COLO829 (cell line): ENCODE measurements around the gene TBC1D22B.

Source experiments
- DNase-seq: peaks from one replicate; pipeline ENCODE4 v3.0.0; 2012; ENCODE audit warnings: low spot score

The TBC1D22B gene

DNA sequence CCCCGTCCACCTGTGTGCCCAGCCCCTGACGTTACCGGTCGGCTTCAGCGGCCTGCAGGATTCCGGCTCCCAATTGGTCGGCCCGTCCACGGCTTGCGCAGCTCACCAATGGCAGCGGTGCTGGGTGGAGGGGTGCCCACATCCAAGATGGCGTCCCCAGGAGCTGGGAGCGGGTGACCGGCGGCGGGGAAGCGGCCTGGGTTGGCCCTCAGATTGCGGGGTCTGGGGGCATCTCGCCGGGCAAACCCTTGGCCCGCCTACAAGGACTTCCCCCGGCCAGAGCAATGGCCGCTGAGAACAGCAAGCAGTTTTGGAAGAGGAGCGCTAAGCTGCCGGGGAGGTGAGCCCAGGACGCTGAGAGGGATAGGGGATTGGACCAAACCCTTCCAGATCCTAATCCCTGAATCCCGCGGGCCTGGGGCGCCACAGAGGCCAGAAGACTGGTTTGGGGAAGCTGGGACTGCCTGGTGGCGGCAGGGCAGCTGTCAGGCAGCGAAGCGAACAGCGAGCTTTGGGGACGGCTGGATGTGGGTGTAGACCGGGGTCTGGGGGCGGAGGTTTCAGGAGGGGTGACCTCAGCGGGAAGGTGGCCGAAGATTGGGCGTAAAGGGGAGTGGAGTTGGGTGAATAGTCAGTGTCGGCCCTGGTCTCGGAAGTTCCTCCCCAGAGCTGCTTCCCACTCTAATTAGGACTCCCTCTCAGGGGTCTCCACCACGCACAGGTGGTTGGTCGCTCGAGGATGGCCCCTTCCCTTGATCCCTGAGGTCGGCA, at the start of gene TBC1D22B, which contains the start of gene TMEM217:
TBC1D22B (plus strand) TSS at position 139 of the 771 bp plus-strand sequence; CDS start at position 285, 146 bp downstream.
TMEM217 (minus strand) TSS at position 511 of the 771 bp plus-strand sequence. CDS start 39,114 bp downstream, outside the sequence.
- DNase-seq = peak; percentile 99

- peak; percentile 77 for DNase-seq
Measured at GRCh38 chr6:37207903-37208456, 49.6 kb upstream of the TBC1D22B start.

GRCh38 chr6:37208793-37209192, 48.8 kb upstream of the TBC1D22B start:
- DNase-seq = no peak

DNA sequence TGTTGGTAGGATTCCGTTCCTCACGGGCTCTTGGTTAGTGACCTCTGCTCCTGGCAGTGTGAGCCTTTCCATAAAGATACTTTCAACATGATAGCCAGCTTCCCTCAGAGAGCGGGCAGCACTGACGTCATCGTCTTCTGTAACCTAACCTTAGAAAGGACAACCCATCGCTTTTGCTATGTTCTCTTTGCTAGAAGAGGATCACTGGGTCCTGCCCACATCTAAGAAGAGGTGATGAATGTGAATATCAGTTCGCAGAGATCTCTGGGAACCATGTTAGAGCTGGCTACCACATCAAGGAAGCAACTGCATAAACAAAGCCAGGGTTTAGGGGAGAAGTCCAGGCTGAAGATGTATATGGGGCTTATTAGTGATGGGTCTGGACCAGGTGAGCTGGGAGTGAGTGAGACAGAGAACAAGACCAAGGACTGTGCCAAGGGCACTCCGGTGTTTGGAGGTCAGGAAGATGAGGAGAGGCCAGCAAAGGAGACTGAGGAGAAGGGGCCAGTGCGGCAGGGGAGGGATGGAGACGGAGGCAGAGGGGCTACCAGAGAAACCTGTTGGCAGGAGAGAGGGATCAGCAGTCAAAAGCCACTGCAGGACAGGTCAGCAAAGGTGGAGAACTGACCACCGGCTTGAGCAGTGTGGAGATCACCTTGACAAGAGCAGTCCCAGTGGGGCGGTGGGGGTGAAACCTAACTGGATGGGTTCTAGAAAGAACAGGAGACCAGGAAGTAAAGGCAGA, 47.9 kb upstream of the TBC1D22B start:
- no peak for DNase-seq

DNA sequence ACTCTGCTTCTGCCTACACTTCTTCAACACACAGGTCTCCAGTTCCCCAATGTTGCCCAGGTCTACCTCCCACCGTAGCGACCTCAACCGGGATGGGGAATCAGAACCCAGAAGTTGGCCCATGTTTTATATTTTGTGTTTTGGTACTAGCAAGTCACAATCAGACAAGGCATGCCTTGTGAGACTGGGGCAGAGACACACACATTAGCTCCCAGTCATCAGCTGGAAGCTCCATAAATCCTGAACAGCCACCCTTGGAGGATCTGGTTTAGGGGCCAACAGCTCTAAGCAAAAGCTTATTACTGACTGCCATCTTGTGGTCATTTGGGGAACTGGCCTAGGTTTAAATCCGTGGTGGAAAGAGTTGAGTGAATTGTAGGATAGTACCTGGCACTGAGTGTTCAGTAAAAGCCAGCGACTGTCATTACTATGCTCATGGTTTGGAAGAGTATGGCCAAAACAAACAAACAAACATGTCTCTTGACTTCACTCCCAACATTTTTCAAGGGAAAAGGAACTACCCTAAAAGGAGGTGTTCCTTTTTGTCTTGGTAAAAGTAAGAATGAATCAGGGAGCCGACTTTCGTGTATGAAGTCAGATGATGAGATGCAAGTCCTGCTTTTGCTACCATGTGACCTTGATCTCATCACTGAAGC, 47.1 kb upstream of the TBC1D22B start:
- DNase-seq = peak; percentile 81

DNA sequence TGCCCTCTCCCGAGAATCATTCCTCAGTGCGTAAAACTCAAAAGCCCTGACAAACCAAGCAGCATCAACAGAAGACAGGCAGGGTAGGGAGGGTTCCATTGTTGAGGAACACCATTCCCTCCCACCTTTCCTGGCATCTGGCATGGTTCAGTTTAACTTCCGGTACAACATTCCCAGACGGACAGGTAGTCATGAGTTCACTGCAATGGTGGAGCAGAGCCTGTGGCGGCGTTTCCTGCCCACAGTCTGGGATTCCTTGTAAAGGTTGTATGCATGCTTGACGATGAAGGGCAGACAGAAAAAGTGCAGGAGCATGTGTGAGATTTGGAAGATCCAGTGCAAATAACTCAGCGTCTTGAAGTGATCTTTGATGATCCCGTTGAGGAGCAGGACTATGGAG, 45.3 kb upstream of the TBC1D22B start:
- DNase-seq = no peak

DNA sequence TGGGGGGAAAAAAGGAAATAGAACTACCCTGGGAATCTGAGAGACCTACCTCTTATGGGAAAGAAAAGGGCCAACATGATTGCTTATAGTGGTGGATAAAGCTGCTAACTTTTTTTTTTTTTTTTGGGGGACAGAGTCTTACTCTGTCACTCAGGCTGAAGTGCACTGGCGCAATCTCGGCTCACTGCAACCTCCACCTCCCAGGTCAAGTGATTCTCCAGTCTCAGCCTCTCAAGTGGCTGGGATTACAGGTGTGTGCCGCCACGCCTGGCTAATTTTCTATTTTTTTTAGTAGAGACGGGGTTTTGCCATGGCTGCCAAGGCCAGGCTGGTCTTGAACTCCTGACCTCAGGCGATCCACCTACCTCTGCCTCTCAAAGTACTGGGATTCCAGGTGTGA, 39.5 kb upstream of the TBC1D22B start:
- DNase-seq = no peak

- no peak for DNase-seq
Measured at GRCh38 chr6:37218511-37218910, 39.1 kb upstream of the TBC1D22B start.

GRCh38 chr6:37221585-37222124, 35.9 kb upstream of the TBC1D22B start:
- no peak for DNase-seq

GRCh38 chr6:37222125-37222967, 35.2 kb upstream of the TBC1D22B start:
- DNase-seq = peak; percentile 77

DNA sequence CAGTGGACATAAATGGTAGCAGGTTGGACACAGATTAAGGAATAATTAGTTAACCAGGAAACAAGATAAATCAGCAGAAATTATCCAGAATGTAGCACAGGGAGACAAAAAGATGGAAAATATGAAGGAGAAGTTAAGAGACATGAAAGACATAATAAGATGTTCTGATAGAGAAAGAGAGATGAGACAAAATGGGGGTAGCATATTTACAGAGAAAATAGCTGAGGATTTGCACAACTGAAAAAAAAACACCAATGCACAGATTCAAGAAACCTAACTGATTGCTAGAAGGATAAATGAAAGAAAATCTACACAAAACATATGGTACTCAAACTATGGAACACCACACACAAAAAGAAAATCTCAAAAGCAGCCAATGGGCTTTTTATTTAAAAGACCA, 34.6 kb upstream of the TBC1D22B start:
- no peak for DNase-seq

- DNase-seq = no peak
Measured at GRCh38 chr6:37225350-37226169, 32.0 kb upstream of the TBC1D22B start.

DNA sequence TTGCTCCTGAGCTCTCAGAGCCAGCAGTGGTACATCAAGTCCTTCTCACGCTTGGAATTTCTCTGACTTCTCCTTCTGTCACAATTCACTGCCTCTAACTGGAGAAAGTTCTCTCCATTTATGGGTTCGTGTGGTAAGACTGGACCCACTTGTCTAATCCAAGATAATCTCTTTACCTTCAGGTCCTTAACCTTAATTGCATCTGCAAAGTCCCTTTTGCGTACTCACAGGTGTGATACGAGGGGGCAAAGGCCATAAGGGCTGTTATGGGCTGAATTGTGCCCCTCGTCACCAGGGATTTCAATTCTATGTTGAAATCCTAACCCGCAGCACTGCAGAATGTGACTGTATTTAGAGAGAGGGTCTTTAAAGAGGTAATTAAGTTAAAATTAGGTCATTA, 27.5 kb upstream of the TBC1D22B start:
- no peak for DNase-seq

DNA sequence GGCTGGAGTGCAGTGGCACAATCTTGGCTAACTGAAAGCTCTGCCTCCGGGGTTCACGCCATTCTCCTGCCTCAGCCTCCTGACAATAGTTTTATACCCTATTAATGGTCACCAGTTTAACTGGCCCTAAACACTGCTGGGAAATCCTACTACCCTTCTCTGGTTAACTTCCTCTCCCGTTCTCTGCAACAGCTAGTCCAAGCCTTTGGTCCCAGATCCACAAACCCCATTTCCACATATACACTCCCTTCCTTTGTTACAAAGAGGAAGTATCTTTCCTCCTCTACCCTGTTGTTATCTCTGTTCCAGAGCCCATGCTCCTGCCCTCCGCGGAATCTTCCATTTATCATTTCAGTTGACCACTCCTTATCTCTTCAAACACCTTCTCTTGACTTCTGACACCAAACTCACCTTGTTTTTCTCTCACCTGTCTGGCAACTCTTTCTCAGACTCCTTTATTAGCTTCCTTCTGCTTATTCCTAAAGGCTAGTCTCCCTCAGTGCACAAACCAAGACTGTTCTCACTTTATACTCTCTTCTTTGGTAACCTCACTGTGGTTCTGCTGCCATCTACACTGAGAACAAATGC, 25.0 kb upstream of the TBC1D22B start:
- no peak for DNase-seq

- no peak for DNase-seq
Measured at GRCh38 chr6:37233541-37233940, 24.0 kb upstream of the TBC1D22B start.

- DNase-seq = no peak
Measured at GRCh38 chr6:37236921-37237320, 20.7 kb upstream of the TBC1D22B start.

GRCh38 chr6:37237789-37238188, 19.8 kb upstream of the TBC1D22B start:
- no peak for DNase-seq

GRCh38 chr6:37238381-37238780, 19.2 kb upstream of the TBC1D22B start:
- DNase-seq = no peak

- no peak for DNase-seq
Measured at GRCh38 chr6:37239526-37239925, 18.0 kb upstream of the TBC1D22B start.
